ENCODE data around the gene PTPRT.
"Not testable (repeated sequence)": the region's sequence is repeated elsewhere in the genome, so short reads cannot be mapped to it uniquely, and the experiment has no call there.

PTPRT gene

DNA sequence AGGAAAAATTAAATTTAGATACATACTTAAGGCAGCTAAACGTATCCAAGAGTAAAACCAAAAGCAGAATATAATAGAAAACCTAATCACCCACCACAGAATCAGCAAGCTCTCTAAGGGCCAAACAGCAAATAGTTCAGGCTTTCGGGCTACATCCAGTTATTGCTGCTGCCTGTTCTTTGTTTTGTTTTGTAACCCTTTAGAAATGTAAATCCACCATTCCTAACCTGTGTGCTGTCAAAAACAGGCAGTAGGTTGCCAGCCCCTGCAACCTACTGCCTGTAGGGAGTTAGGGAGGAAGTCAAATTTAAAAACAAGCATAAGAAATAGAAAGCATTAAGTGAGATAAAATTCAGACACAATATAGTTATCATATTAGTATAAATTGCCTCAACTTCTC, 225.9 kb downstream of the PTPRT start:
- no peak for DNase-seq

DNA sequence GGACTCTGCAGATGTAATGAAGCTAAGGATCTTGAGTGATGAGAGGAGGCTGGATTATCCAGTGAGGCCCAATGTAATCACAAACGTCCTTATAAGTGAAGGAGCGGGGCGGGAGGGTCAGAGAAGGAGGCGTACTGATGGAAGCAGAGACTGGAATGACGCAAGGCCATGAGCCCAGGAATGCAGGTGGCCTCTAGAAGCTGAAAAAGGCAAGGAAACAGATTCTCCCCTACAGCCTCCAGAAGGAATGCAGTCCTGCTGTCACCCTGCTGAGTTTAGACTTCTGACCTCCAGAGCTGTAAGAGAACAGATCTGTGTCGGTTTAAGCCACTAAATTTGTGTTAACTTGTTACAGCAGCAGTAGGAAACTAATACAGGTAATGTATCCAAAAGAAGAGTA, 227.9 kb downstream of the PTPRT start:
- no peak for DNase-seq

DNA sequence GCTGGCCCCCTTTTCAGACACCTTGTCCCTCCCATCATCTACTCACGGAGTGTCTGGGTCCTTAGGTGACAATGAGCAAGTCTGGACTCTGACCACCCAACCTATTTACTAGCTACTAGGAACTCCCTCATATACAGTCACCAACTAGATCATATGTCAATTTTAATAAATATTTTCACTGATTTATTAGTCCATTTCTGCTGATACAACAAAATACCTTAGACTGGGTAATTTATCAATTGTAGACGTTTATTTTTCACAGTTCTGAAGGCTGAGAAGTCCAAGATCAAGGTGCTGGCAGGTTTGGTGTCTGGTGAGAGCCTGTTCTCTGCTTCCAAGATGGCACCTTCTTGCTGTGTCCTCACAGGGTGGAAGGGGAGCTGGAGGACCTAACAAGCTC, 229.7 kb downstream of the PTPRT start:
- no peak for DNase-seq

DNA sequence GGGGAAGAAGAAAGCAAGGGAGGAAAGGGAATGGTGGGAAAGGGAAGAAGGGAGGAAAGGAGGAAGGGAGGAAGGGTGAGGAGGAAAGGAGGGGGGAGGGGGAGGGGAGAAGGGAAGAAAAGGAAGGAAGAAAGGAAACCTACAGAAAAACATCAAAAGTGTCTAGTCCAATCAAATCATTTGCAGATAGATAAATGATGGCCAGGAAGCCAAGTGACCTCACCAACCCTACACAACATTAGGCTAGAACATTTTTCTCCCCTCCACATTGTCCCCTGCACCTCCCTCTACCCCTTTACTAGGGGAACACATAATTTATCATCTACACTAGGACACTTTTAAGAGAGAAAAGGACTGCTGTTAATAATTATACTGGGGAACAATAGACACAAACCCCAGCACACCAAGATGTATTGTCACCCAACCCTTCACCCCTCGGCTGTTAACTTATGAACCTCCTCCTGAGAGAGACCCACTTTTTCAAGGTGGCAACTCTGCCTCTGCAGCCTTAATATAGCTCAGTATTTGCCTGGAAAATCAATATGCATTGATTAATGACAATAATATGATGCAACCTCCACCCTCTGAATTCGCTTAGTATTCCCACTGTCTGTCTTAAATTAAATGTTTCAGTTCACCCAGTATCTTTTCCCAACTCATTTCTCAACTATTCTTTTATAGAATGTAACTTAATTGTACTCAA, 231.2 kb downstream of the PTPRT start:
- DNase-seq, result no peak

DNA sequence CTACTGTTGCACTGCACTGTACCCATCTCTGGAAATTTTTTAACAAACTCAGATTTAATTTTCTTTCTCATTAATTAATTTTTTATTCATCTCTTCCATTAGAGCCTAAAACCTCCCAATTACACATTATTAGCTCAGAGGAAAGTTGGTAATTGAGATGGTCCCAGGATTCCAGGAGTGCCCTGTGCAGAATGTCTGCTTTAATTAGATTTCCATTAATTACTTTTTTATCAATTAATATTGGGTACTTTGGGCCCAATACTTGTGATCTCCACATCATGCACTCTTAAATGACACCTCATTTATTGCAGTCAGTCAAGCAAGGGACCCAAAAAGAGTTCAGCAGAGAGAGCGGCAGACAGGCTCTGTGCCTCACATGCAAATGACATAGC, 232.0 kb downstream of the PTPRT start:
- DNase-seq, result no peak

DNA sequence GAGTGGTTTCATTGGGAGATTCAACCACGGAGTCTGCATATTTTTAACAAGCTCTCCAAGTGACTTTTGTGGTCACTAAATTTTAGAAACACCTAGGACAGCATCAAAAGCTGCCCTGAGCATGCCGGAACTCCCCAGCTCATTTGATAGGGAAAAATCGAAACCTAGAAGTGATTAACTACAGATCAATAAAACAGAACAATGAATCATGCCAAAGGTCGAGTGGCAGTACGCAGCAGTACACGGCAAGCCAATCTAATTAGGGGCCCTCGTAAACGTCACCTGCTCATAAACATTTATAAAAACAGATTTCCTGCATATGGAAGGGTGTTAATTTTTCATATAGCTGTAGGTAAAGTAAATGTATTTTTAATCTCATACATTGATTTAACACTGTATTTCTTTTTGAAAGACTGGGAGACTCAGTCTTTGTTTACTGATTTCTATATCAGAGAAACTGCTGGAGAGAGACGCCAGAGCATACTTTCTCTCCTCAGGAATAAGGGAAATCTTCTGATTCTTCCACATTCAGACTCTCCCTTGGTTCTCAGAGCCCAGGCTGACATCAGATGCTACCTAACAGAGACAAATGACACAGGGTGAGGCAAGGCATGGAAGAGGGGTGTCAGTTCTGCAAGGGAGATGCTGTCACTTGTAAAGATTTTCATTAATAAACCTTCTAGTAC, 232.5 kb downstream of the PTPRT start:
- DNase-seq, result no peak

DNA sequence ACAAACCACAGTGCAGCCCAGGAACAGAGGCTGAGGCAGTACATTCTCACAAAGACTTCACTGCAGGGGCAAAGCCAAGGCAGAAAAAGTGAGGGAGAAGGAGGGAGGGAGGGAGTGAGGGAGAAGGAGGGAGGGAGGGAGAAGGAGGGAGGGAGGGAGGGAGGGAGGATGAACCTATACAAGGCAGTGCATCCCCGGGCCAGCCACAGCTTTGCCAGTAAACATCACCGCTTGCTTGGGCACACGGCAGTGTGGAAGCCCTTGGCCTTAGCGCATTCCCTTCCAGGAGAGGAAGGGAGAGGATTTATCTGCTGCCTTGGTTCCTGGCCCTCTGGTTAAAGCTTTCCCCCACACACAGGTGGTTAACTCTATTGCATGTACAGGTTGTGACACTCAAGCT, 234.0 kb downstream of the PTPRT start:
- no peak for DNase-seq

DNA sequence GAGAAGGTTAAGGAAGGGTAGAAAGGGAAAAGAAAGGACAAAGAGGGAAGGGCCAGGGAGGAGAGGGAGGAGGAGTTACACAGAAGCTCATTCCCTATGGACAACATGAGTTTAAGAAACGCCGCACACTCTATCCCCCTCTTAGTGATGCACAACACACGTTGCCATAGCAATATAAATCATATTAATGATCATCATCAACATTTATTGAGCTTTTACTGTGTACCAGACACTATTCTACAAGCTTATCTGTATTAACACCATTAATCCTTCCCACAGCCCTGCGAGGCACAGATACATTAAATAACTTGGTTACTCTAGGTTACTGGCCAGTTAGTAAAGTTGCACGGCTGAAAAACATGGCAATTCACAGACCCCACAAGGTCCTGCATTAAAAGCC, 234.8 kb downstream of the PTPRT start:
- DNase-seq, result no peak

DNA sequence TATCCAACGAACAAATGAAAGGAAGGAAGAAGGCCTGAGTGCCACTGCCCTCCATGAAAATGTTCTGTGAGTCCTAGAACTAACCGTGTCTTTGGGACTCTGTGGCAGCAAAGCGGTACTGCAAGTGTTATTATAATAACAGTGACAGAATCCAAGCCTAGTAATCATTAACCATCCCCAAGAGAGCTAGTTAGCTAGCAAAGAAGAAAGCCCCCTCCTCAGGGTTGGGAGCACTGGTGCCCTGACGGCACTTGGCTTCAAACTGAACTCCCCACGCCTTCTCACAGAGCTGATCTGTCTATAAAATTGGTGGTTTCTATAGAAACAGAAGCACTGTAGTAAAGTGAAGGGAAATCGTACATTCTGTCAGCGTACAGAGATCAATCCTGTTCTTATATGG, 239.8 kb downstream of the PTPRT start:
- no peak for DNase-seq

DNA sequence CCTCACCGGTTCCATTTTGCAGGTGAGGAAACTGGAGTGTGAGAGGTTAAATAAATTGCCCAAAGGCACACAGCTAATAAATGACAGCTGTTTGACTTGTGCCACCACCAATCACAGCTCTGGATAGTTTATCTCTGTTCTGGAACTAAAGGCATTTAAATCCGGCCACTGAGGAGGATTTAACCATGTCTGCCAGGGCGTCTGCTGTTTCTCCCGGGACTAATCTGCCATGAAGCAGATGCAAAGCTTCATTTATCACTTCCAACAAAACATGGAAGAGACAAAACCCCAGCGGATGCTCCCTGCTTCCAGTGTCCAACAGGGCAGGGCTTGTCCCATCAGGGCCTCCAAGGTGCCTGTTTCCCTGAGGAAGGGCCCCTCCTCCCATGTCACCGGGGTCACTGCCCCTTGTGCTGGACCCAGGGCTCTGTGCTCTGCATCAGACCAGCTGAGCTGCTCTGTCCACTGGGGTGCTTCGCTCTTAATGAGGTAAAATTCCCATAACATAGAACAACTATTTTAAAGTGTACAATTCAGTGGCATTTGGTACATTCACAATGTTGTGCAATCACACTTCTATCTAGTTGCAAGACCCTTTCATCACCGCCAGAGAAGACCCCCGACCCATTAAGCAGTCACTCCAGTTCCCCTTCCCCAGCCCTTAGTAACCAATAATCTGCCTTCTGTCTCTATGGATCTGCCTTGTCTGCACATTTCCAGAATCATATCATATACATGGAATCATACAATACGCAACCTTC, 244.3 kb downstream of the PTPRT start:
- no peak for DNase-seq

DNA sequence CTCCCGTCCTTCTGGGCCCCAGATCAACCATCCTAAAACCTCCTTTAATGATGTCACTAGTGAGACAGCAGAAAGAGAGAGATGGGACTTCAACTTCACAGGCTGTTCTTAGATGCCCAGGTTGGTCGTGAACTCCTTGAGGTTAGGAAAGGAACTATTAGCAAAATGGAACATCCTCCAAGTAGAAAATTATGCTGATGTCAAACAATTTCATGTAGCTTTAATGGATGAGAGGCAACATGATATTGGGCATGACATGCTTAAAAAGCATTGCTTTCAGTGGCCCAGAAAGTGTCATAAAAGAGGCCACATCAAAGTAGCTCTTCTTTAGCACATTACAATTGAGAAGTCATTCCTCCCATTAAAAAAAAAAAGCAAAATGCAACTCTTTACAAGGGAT, 248.1 kb downstream of the PTPRT start:
- no peak for DNase-seq

DNA sequence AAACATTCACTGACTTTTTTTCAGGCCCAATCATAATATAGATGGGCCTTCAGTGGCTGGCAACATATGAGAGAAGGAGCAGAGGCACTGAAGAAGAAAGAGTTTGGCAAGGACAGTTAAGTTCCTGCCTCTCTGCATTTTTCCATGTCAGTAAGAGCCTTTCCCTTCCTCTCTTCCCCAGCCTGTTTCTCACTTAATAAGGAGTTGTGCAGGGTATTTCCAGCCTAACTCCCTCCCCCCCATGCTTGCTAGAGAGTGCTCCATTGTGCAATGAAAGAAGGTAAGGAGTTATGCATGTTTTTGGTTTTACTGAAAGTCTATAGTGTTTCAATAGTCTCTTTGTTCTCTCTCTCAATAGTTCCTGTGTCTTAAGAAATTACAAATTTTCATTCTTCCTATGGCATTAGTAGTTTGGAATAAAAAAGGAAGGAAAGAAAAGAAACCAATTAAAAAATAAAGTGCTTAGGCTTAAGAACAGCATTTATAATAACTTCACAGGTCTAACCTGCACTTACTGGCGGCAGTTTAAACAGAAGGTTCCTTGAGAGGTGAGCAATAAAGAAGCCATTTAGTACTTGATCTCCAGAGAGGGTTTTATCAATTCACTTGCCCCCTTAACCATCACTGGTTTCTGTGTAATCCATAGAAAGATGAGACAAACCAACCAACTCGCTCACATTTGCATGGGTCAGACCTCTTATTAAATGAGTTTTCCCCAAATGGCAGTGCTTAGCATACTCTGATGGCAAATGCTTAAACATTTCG, 251.1 kb downstream of the PTPRT start:
- DNase-seq, result no peak

DNA sequence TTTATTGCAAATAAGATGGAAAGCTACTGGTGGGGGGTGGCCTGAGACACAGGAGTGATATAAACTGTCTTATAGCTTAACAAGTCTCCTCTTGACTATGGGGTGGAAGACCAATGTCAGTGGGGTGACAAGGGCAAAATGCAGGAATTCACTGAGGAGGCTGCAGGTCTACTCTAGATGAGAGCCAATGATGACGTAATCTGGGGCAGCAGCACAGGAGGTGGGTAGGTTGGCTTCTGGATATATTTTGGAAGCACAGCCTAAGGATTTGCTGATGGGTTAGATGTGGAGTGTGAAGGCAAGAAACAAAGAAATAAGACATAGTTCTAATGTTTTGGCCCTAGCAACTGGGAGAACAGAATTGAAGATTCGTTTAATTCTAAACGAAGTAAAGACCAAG, 253.2 kb downstream of the PTPRT start:
- DNase-seq, result no peak

DNA sequence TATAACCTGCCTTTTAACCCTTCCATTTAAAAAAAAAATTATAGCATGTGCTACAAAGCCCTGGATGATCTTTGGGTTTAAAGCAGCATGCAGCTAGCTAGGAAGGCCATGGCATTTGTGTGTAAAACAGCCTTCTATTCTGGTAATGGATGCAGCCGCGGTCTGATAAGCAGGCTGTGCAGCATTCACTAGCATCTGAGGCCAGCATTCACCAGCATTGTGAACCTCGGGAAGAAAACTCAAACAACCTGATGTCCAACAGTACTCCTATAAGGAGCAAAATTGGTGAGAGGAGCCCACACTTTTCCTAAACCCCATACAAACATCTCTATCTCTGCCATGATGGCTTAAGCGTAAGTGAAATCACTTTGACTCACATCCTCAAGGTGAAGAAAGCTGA, 265.5 kb downstream of the PTPRT start:
- no peak for DNase-seq

DNA sequence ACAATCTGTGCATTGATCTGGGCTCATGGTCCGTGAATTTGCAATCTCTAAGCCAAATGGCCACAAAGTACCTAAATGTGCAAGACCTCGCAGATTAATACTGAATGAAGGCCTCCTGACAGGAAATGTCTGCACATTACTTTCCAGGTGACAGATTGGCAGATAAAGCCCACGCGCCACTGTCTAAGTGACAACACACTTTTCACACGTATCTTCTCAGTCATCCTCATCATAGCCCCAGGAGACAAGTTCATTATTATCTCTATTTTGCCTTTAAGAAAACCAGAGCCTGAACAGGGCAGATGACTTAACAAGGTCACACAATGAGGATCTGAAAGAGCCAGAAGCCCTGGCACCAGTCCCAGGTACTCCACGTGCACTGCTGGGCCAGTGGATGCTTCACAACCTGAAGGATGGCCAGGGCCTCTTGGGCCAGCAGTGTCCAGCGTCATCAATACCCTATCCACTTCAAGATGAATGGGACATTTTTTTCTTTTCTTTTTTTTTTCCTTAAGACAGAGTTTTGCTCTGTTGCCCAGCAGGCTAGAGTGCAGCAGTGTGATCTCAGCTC, 266.3 kb downstream of the PTPRT start:
- no peak for DNase-seq

DNA sequence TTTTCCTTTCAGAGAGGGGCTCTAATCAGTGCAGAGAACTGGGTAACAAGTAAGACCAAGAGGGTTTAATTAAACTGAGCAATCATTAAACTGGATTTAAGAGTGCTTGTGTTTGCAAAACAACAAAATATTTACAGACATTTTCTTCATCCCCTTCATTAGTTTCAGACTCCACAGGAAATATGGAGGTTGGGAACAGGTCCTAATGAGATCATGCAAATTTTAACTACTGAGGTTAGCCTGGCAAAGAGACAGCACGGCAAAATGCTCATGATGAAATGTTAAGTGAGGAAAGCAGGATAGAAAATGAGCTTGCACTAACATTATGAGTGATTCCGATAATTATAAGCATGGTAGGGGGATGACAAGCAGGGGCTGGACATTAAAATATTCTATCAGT, 268.9 kb downstream of the PTPRT start:
- no peak for DNase-seq

DNA sequence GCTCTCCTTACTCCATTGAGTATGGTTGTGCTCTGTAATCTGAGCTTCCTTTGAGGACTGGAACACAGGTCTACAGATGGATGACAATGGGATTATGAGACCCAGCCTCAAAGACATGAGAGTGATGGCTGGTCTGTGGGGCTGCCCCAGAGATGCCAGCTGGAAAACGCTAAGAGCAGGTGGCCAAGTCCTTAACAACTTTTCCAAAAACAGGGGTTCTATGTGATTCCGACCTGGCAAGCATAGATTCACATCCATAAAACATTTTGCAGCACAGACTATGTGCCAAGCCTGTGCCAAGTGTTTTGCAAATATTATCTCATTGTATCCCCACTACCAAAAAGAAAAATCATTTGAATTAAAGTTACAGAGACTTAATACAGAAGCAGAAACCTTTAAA, 270.4 kb downstream of the PTPRT start:
- no peak for DNase-seq

DNA sequence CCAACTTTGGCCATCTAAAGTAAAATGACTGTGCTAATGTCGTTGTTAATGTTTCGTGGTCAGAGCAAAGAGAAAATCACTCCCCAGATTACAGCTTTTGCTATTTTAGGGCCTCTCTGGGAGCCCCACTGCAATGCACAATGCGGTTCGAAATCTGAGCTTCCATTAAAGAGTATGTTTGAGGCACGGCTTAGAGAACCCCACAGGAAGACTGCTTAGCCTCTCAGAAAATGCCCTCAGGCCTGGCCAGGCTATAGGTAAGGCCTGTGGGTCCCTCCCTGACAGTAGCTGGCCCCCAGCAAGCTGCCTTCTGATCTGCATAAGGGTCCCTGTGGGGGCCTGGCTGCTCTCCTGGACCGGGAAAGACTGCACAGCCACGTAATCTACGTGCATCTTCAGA, 274.6 kb downstream of the PTPRT start:
- DNase-seq, result no peak

DNA sequence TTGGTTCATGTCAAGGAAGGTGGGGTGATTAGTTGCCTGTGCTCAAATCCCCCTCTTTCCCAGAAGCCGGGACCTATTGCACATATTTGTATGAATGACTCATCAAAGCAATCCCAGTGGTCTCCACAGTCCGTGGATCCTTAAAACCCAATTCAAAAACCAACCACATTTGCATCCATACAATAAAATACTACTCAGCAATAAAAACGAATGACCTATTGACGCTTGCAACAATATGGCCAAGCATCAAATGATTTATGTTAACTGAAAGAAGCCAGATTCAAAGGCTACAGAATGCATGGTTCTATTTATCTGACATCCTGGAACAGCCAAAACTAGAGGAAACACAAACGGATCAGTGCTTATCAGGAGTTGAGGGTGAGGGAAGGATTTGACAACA, 275.4 kb downstream of the PTPRT start:
- DNase-seq, result no peak

DNA sequence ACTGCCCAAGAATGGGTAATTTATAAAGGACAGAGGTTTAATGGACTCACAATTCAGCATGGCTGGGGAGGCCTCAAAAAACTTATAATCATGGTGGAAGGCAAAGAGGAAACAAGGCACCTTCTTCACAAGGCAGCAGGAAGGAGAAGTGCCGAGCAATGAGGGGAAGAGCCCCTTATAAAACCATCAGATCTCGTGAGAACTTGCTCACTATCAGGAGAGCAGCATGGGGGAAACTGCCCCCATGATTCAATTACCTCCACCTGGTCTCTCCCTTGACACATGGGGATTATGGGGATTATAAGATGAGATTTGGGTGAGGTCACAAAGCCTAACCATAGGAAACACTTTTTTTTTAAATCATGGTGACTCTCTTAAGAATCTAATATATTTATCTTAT, 278.9 kb downstream of the PTPRT start:
- DNase-seq, result not testable (repeated sequence)

DNA sequence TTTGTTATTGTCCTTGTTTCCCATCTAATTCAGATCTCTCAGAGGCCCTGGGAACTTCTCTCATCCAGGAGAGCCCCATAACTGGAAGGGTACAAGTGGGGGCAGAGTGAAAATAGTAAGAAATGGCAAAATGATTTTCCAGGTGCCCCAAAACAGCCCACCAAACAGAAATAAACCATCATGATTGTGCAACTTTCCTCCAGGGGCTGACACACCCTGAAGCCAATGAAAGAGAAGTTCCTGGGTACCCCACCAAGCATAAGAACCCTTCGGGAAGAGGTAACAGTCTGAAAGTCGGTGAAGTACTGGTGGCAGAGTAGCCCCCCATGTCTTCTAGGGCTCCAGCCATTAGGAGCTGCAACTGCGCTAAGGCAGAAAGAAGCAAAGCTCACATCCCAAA, 282.0 kb downstream of the PTPRT start:
- no peak for DNase-seq

DNA sequence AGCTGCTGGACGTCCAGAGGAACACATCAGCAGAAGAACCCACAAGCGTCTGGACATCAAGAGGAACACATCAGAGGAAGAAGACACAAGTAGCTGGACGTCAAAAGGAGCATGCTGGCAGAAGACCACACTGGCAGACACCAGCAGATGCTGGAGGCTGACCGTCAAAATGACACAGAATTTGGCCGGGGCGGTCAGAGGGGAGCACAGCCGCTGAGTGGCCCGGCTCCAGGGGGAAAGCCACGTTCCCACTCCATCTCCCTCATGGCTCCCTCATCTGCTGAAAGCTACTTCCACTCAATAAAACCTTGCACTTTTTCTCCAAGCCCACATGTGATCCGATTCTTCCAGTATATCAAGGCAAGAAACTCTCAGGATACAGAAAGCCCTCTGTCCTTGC, 283.6 kb downstream of the PTPRT start:
- DNase-seq, result no peak

DNA sequence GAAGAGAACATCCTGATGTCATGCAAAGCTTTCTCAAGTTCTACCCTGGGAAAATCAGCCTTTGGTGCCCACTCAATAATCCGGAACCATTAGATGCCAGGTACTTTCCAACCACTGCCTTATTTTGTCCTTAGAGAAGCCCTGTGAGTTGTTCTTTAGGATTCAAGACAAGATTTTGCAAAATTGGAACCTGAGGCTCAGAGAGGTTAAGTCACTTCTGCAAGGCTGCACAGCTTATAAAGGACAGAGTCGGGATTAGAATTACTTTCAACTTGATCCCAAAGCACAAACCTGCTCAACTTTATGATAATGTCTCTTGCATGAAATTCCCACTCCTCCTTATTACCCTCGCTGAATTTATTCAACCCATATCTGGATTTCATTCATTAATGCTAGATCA, 287.2 kb downstream of the PTPRT start:
- no peak for DNase-seq
